Measurements from ENCODE around the gene PRMT2.
A peak's percentile ranks its signal among the peaks of the same experiment; 100 is the strongest.

The PRMT2 gene

DNA sequence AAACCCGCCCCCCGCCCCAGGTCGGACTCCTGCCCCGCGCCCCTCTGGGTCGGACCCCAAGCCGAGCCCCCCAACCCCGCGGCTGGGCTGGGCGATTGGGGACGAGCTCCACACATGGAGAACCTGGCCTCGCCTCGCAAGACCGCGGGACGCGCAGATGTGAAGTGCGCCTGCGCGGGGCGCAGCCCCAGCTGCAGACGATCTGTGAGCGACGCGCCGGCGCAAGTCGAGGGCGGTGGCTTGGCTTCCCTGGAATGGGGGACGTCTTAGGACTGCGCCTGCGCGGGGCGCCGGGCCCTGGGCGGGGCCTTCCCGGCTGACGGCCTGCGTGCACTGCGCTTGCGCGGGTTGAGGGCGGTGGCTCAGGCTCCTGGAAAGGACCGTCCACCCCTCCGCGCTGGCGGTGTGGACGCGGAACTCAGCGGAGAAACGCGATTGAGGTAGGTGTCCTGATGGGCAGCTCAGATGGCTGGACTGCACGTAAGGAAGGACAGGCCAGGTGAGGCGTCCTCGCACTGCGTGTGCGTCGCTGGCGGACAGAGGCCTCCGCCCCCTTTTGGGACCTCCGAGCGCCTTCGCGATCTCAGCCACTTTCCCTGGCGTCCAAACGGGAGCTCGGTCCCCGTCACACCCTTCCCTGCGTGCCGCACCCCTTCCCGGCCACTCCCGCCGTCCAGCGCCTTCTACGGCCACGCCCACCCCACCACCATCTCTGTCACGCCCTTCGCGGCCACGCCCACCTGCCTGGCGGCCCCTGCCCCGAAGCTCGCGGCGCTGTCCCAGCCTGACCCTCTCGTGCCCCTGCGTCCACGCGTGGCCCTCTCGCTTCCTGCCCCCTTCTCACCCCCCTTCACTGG lies at the start of gene PRMT2:
PRMT2 (plus strand) TSS at position 351 of the 857 bp plus-strand sequence. CDS start 1,278 bp downstream, outside the sequence.
- peak; percentile 97 for DNase-seq

- DNase-seq, result no peak
These were observed 41.2 kb upstream of the PRMT2 start for GRCh38 chr21:46594276-46594675.

GRCh38 chr21:46596201-46596600 lies 39.3 kb upstream of the PRMT2 start:
- no peak for DNase-seq

- no peak for DNase-seq
These were observed 38.4 kb upstream of the PRMT2 start for GRCh38 chr21:46597031-46597430.

- DNase-seq, result no peak
These were observed 37.6 kb upstream of the PRMT2 start for GRCh38 chr21:46597896-46598343.

- no peak for DNase-seq
These were observed 36.6 kb upstream of the PRMT2 start for GRCh38 chr21:46598581-46599572.

DNA sequence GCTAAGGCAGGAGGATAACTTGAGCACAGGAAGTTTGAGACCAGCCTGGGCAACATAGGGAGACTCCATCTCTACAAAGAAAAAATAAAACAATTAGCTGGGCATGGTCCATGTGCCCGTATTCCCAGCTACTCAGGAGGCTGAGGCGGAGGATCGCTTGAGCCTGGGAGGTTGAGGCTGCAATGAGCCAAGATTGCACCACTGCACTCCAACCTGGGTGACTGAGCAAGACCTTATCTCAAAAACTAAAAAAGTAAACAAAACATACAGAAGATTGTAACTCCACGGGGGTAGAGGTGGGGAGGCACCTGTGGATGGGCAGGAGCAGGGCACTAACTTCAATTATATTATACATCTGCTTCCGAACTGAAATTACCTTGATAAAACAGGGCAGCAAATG lies 35.2 kb upstream of the PRMT2 start:
- DNase-seq, result no peak

GRCh38 chr21:46600978-46601377 lies 34.5 kb upstream of the PRMT2 start:
- DNase-seq, result no peak

DNA sequence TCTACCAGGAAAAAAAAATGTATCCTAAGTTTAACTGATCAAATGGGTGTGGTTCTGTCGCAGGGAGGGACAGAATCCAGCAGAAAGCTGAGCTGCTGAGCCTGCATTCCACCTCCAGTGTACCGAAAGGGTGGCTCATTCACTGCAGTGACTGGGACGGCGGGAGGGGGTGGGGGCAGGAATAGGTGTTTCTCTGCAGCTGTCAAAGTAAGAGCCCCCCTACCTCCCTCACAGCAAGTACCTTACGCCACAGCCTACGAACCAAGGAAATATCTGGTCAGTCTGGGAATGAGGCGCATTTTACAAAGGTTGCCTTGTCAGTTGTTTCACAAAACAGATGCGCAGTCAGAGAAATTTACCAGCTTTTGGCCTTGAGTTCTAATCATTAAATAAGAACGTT lies 32.2 kb upstream of the PRMT2 start:
- DNase-seq, result no peak

- DNase-seq, result no peak
These were observed 31.0 kb upstream of the PRMT2 start for GRCh38 chr21:46604329-46604974.

- no peak for DNase-seq
These were observed 30.3 kb upstream of the PRMT2 start, which contains the start of gene S100B for GRCh38 chr21:46604975-46605766. S100B (minus strand) TSS chr21:46605082; CDS start chr21:46602415, 2,667 bp downstream.

- DNase-seq, result peak; percentile 26
These were observed 29.6 kb upstream of the PRMT2 start for GRCh38 chr21:46605767-46606426.

DNA sequence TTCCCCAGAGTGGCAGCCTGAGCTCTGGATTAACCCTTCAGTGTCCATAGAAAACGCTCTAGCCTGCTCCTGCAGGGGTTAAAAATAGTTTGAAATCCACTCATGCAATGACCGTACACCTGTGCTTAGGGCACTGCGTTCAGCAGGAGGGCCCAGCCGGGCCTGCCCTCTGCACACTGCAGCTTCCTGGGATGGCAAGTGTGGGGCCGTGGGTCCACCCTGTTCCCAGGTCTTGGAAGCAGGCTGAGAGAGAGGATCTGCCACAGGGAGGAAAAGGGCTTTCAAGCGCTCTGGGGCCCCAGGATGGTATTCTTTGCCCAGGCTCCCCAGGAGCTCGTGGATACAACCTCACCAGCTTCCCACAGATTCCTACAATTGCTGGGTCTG lies 29.1 kb upstream of the PRMT2 start:
- DNase-seq, result no peak

DNA sequence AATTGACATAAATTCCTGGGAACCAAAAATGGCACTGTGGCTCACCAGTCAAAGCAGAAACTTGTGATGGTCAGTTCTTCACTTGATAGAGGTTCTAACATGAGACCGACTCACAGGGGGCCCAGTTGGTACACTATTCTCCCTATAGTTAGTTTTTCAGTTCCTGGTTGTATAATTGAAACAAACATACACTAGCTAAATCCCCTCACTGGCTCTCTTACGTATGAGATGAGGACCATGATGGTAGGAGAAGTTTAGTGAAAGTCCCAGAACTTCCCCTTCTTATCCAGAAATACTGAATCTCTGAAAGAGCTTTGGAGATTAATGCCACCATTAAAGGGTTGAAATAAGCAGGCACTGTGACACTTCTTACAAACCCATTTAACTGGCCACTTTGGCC lies 27.8 kb upstream of the PRMT2 start:
- no peak for DNase-seq

GRCh38 chr21:46608672-46609111 lies 26.8 kb upstream of the PRMT2 start:
- no peak for DNase-seq

- DNase-seq, result no peak
These were observed 25.3 kb upstream of the PRMT2 start for GRCh38 chr21:46610018-46610701.

DNA sequence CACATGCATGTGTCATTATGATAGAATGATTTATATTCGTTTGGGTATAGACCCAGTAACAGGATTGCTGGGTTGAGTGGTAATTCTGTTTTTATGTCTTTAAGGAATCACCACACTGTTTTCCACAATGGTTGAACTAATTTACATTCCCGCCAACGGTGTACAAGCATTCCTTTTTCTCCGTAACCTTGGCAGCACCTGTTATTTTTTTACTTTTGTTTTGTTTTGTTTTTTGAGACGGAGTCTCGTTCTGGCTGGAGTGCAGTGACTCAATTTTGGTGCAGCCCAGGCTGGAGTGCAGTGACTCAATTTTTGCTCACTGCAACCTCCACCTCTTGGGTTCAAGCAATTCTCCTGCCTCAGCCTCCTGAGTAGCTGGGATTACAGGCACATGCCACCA lies 22.1 kb upstream of the PRMT2 start:
- DNase-seq, result no peak

- no peak for DNase-seq
These were observed 19.4 kb upstream of the PRMT2 start for GRCh38 chr21:46616050-46616449.

DNA sequence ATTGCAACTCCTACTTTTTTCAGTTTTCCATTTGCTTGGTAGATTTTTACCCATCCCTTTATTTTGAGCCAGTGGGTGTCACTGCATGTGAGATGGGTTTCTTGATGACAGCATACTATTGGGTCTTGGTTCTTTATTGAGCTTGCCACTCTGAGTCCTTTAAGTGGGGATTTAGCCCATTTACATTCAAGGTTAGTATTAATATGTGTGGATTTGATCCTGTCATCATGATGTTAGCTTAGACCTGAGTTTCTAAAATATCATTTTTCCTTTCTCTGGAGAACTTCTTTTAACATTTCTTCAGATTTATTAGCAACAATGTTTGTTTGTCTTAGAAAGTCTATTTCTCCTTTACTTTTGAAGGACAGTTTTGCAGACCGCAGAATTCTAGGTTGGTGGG lies 18.8 kb upstream of the PRMT2 start:
- DNase-seq, result no peak

DNA sequence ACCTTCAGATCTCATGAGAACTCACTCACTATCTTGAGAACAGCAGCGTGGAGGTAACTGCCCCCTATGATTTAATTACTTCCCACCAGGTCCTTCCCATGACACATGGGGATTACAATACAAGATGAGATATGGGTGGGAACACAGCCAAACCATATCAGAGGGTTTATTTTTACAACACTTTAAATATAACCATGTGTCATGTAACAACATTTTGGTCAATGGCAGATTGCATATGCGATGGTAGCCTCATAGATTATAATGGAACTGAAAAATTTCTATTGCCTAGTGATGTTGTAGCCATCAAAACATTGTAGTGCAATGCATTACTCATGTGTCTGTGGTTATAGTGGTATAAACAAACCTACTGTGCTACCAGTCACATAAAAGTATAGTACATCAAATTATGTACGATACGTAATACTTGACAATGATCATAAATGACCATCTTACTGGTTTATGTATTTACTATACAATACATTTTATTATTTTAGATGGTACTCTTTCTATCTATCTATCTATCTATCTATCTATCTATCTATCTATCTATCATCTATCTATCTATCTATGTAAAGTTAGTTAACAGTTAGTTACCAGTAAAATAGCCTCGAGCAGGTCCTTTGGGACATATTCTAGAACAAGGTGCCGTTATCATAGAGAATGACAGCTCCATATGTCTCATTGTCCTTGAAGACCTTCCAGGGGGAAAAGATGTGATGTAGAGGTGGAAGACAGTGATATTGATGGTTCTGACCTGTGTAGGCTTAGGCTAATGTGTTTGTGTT lies 18.0 kb upstream of the PRMT2 start:
- no peak for DNase-seq
